HEK293T (cell line): ENCODE results near the gene GPD1.

ENCODE experiments used
- CTCF ChIA-PET: fragments of 350-600 bp; formaldehyde crosslinking; extraction: SDS; loops from one replicate; lab custom pipeline; 2021; ENCODE audit warnings: antibody characterized with exemption, inconsistent platforms; lab: Yijun Ruan, JAX
- POLR2A ChIA-PET: fragments of 350-600 bp; formaldehyde crosslinking; extraction: SDS; loops from one replicate; lab custom pipeline; 2020; ENCODE audit warnings: antibody characterized with exemption, inconsistent platforms; lab: Yijun Ruan, JAX
- DNase-seq: peaks from one replicate; pipeline ENCODE4 v3.0.0; 2012; ENCODE audit warnings: mixed read lengths; ENCODE audit errors: extremely low spot score
- ARNT ChIP-seq: fragments of 450-650 bp; IDR thresholded peaks from 2 replicates; pipeline ENCODE4 v1.6.1; 2017; ENCODE audit warnings: mild to moderate bottlenecking
- BHLHE40 ChIP-seq: fragments of 450-650 bp; IDR thresholded peaks from 2 replicates; pipeline ENCODE4 v1.6.1; 2016; ENCODE audit warnings: mild to moderate bottlenecking, moderate library complexity, borderline replicate concordance
- CTBP1 ChIP-seq: fragments of 450-650 bp; IDR thresholded peaks from 2 replicates; pipeline ENCODE4 v1.6.1; 2016; ENCODE audit warnings: borderline replicate concordance
- ELF4 ChIP-seq: fragments of 450-650 bp; IDR thresholded peaks from 2 replicates; pipeline ENCODE4 v1.6.1; 2017; ENCODE audit warnings: antibody characterized with exemption
- FOXA1 ChIP-seq: fragments of 450-650 bp; IDR thresholded peaks from 2 replicates; pipeline ENCODE4 v1.6.1; 2016; ENCODE audit warnings: mild to moderate bottlenecking
- FOXK2 ChIP-seq: fragments of 450-650 bp; IDR thresholded peaks from 2 replicates; pipeline ENCODE4 v1.6.1; 2016; ENCODE audit warnings: mild to moderate bottlenecking
- FOXM1 ChIP-seq: fragments of 450-650 bp; IDR thresholded peaks from 2 replicates; pipeline ENCODE4 v1.6.1; 2017; ENCODE audit warnings: mild to moderate bottlenecking, borderline replicate concordance
- HDGF ChIP-seq: fragments of 450-650 bp; IDR thresholded peaks from 2 replicates; pipeline ENCODE4 v1.6.1; 2017; ENCODE audit warnings: antibody characterized with exemption, borderline replicate concordance
- L3MBTL2 ChIP-seq: fragments of 450-650 bp; conservative IDR thresholded peaks from 2 replicates; pipeline ENCODE4 v1.6.1; 2016; ENCODE audit warnings: mild to moderate bottlenecking
- LEF1 ChIP-seq: fragments of 450-650 bp; IDR thresholded peaks from 2 replicates; pipeline ENCODE4 v1.6.1; 2017; ENCODE audit warnings: mild to moderate bottlenecking, borderline replicate concordance
- NFRKB ChIP-seq: fragments of 450-650 bp; IDR thresholded peaks from 2 replicates; pipeline ENCODE4 v1.6.1; 2016; ENCODE audit warnings: mild to moderate bottlenecking, moderate library complexity
- PKNOX1 ChIP-seq: fragments of 450-650 bp; IDR thresholded peaks from 2 replicates; pipeline ENCODE4 v1.6.1; 2016
- SP1 ChIP-seq: fragments of 450-650 bp; IDR thresholded peaks from 2 replicates; pipeline ENCODE4 v1.6.1; 2017
- SUZ12 ChIP-seq: fragments of 450-650 bp; IDR thresholded peaks from 2 replicates; pipeline ENCODE4 v1.6.1; 2016; ENCODE audit warnings: mild to moderate bottlenecking
- TARDBP ChIP-seq: fragments of 450-650 bp; IDR thresholded peaks from 2 replicates; pipeline ENCODE4 v1.6.1; 2016
- ZNF384 ChIP-seq: fragments of 450-650 bp; IDR thresholded peaks from 2 replicates; pipeline ENCODE4 v1.6.1; 2016

Gene GPD1

GRCh38 chr12:50062728-50063460, 40.9 kb upstream of the GPD1 start:
- CTCF ChIA-PET, result interaction anchor here (0.6 kb wide), 1 partner anchor 94 kb away, joined by 4 read pairs; no protein-coding TSS in a partner anchor
- POLR2A ChIA-PET, result no interaction called here

GRCh38 chr12:50065726-50066310, 38.0 kb upstream of the GPD1 start:
- CTCF ChIA-PET, result interaction anchor here (1.8 to 2.7 kb wide), 2 partner anchors 27 to 99 kb away, joined by 5 to 9 read pairs; no protein-coding TSS in a partner anchor
- DNase-seq, result no peak
- POLR2A ChIA-PET, result interaction anchor here (1.1 to 1.2 kb wide), 2 partner anchors 19 to 40 kb away, joined by 3 to 4 read pairs; partner anchors contain the start of gene SMARCD1
- TF ChIP-seq ARNT (no peak), BHLHE40 (no peak), CTBP1 (no peak), PKNOX1 (no peak), LEF1 (no peak), SP1 (no peak), NFRKB (no peak), ELF4 (no peak), FOXK2 (no peak), ZNF384 (no peak), HDGF (no peak), L3MBTL2 (no peak), FOXM1 (no peak), TARDBP (no peak), FOXA1 (no peak), SUZ12 (no peak)

More at GRCh38 chr12:50062728-50063460, 40.9 kb upstream of the GPD1 start:
- no peak for DNase-seq
- TF ChIP-seq FOXM1 (no peak), FOXK2 (no peak), SP1 (no peak), CTBP1 (no peak), L3MBTL2 (no peak), FOXA1 (no peak), NFRKB (no peak), BHLHE40 (no peak), TARDBP (no peak)

- DNase-seq, result no peak
Measured at GRCh38 chr12:50066402-50066801, 37.4 kb upstream of the GPD1 start.

GRCh38 chr12:50069069-50069468, 34.7 kb upstream of the GPD1 start:
- no peak for DNase-seq
- no peak for TF ChIP-seq ZNF384
- TF ChIP-seq FOXK2, result no peak
- TF ChIP-seq BHLHE40, result no peak
- no peak for TF ChIP-seq SUZ12
- TF ChIP-seq FOXM1, result no peak
- no peak for TF ChIP-seq NFRKB
- TF ChIP-seq FOXA1, result no peak
- TF ChIP-seq ELF4, result no peak
- TF ChIP-seq L3MBTL2, result no peak
- TF ChIP-seq TARDBP, result no peak
- no peak for TF ChIP-seq LEF1
- TF ChIP-seq CTBP1, result no peak
- TF ChIP-seq ARNT, result no peak
- no peak for TF ChIP-seq SP1
- TF ChIP-seq PKNOX1, result no peak
- no peak for TF ChIP-seq HDGF
- ChIA-PET POLR2A (no interaction called here), CTCF (interaction anchor here (0.7 to 2.7 kb wide), 3 partner anchors 95 to 107 kb away, joined by 3 to 32 read pairs (median 3); no protein-coding TSS in a partner anchor)

More at GRCh38 chr12:50066402-50066801, 37.4 kb upstream of the GPD1 start:
- ChIA-PET CTCF (interaction anchor here (1.7 to 2.7 kb wide), 2 partner anchors 27 to 99 kb away, joined by 6 to 9 read pairs; no protein-coding TSS in a partner anchor), POLR2A (interaction anchor here (1.1 to 1.5 kb wide), 3 partner anchors 18 to 223 kb away, joined by 3 to 4 read pairs (median 4); partner anchors contain the start of genes BCDIN3D and SMARCD1)
- TF ChIP-seq SUZ12 (no peak), FOXA1 (no peak), L3MBTL2 (no peak), ELF4 (no peak), PKNOX1 (no peak), NFRKB (no peak), TARDBP (no peak)

GRCh38 chr12:50069539-50069938, 34.3 kb upstream of the GPD1 start:
- ChIA-PET CTCF (interaction anchor here (0.7 to 2.7 kb wide), 5 partner anchors 9 to 102 kb away, joined by 3 to 32 read pairs (median 8); no protein-coding TSS in a partner anchor), POLR2A (no interaction called here)
- DNase-seq, result no peak
- no peak for TF ChIP-seq NFRKB
- no peak for TF ChIP-seq FOXM1
- no peak for TF ChIP-seq L3MBTL2
- TF ChIP-seq SUZ12, result no peak
- TF ChIP-seq FOXK2, result no peak
- TF ChIP-seq CTBP1, result no peak
- TF ChIP-seq TARDBP, result no peak
- TF ChIP-seq LEF1, result no peak
- TF ChIP-seq ZNF384, result no peak
- TF ChIP-seq FOXA1, result no peak
- TF ChIP-seq PKNOX1, result no peak
- no peak for TF ChIP-seq SP1
